Suprapubic skin (tissue), 4 donors: ENCODE measurements around the gene NEMF.

Experiments
- CTCF ChIP-seq, 2 donors: fragments of 200-600 bp in 1 of 2; fragments of 450-650 bp in 1 of 2; sonication (generic) in 1 of 2; IDR thresholded peaks; one replicate each; pipeline ENCODE4 v1.5.1; 2016 to 2019; ENCODE audit warnings: antibody characterized with exemption in 2 of 2, mild to moderate bottlenecking in 1 of 2, moderate library complexity in 1 of 2
- EP300 ChIP-seq: sonication (generic); formaldehyde crosslinking; IDR thresholded peaks from one replicate; pipeline ENCODE4 v1.6.1; 2017; ENCODE audit warnings: antibody characterized with exemption
- POLR2A ChIP-seq, 2 donors: fragments of 450-650 bp; IDR thresholded peaks; one replicate each; pipeline ENCODE4 v1.6.1; 2017; ENCODE audit warnings: antibody characterized with exemption in 2 of 2, mild to moderate bottlenecking in 2 of 2, moderate library complexity in 2 of 2
- POLR2AphosphoS5 ChIP-seq, 3 donors: sonication (generic); formaldehyde crosslinking; IDR thresholded peaks; one replicate each; pipeline ENCODE4 v1.6.1; 2017; ENCODE audit warnings: antibody characterized with exemption in 3 of 3

- TF ChIP-seq CTCF (IDR thresholded peaks at IDR 0.05) (no peak), POLR2AphosphoS5 (IDR thresholded peaks at IDR 0.05) (no peak), EP300 (no peak), POLR2A (IDR thresholded peaks at IDR 0.05) (no peak)
Observed at GRCh38 chr14:49897965-49898364, 45.4 kb upstream of the NEMF start.
